DND-41 (cell line): ENCODE data around the gene ENTPD2.

ENCODE experiments used
- ATAC-seq: fragments of 200-7000 bp; cut with Tn5 transposase; 3 replicates; pipeline ENCODE4 v1.9.1; 2021; ENCODE audit warnings: low read depth; ENCODE audit not compliant: insufficient read depth
- DNase-seq: peaks from one replicate; pipeline ENCODE4 v3.0.0-alpha.2; 2020
- H2AFZ ChIP-seq: 2 replicates; pipeline ENCODE4 v1.6.0; 2012; ENCODE audit warnings: low read depth, low read length
- H3K27ac ChIP-seq: 2 replicates; pipeline ENCODE4 v1.5.1; 2012; ENCODE audit warnings: low read length, inconsistent platforms
- H3K27me3 ChIP-seq: fragments of 200-600 bp; sonication (generic); 2 replicates; pipeline ENCODE4 v1.6.0; 2012; ENCODE audit warnings: low read length, mild to moderate bottlenecking, inconsistent platforms; ENCODE audit not compliant: insufficient read depth, poor library complexity
- H3K36me3 ChIP-seq: 2 replicates; pipeline ENCODE4 v1.5.1; 2012; ENCODE audit warnings: low read length, inconsistent platforms; ENCODE audit not compliant: insufficient read depth
- H3K4me1 ChIP-seq: 2 replicates; pipeline ENCODE4 v1.5.1; 2012; ENCODE audit warnings: mild to moderate bottlenecking, low read length; ENCODE audit not compliant: insufficient read depth
- H3K4me2 ChIP-seq: 2 replicates; pipeline ENCODE4 v1.6.0; 2012; ENCODE audit warnings: mild to moderate bottlenecking, moderate library complexity, low read length, inconsistent platforms; ENCODE audit not compliant: insufficient read depth
- H3K4me3 ChIP-seq, 2 experiments: fragments of 200-600 bp in 1 of 2; shearing (Covaris generic) in 1 of 2; 2 replicates each; pipeline ENCODE4 v1.5.1; 2012 to 2016; ENCODE audit warnings: inconsistent platforms in 2 of 2, low read length in 2 of 2, mild to moderate bottlenecking in 2 of 2, low read depth in 1 of 2, moderate library complexity in 1 of 2
- H3K79me2 ChIP-seq: 2 replicates; pipeline ENCODE4 v1.6.0; 2012; ENCODE audit warnings: low read length, inconsistent platforms; ENCODE audit not compliant: insufficient read depth
- H3K9ac ChIP-seq: 2 replicates; pipeline ENCODE4 v1.6.0; 2012; ENCODE audit warnings: low read depth, mild to moderate bottlenecking, inconsistent platforms, low read length, moderate library complexity
- H3K9me3 ChIP-seq: 2 replicates; pipeline ENCODE4 v1.5.1; 2012; ENCODE audit warnings: low read length, moderate library complexity, mild to moderate bottlenecking, inconsistent platforms; ENCODE audit not compliant: insufficient read depth, severe bottlenecking
- H4K20me1 ChIP-seq: 2 replicates; pipeline ENCODE4 v1.6.0; 2012; ENCODE audit warnings: low read length; ENCODE audit not compliant: insufficient read depth
- CTCF ChIP-seq: IDR thresholded peaks from 2 replicates; pipeline ENCODE4 v1.5.1; 2012; ENCODE audit warnings: borderline replicate concordance, low read length, moderate library complexity, mild to moderate bottlenecking; ENCODE audit not compliant: poor library complexity, severe bottlenecking; ENCODE audit errors: extremely low read depth
- EZH2 ChIP-seq: IDR thresholded peaks from 3 replicates; pipeline ENCODE4 v1.6.1; 2012; ENCODE audit warnings: borderline replicate concordance, low read depth, mild to moderate bottlenecking, moderate library complexity, low read length, inconsistent platforms; ENCODE audit not compliant: severe bottlenecking

Gene ENTPD2

GRCh38 chr9:137097761-137098462, 44.1 kb upstream of the ENTPD2 start:
- no peak overlapping the region for H3K9ac ChIP-seq
- H3K4me1 ChIP-seq: peaks cover 20% of the 10 kb centered on the region
- H3K27me3 ChIP-seq: no peaks in the 10 kb centered on the region
- DNase-seq: no peak
- H3K27ac ChIP-seq: no peak overlapping the region
- no peak for ATAC-seq
- H4K20me1 ChIP-seq: peaks cover 3% of the 10 kb centered on the region; the same call in 1 of the 2 replicates
- H3K9me3 ChIP-seq: peaks cover 8% of the 10 kb centered on the region
- peaks cover 65% of the 10 kb centered on the region for H3K36me3 ChIP-seq
- TF ChIP-seq EZH2: no peak
- no peak overlapping the region for H3K4me3 ChIP-seq
- H3K4me2 ChIP-seq: no peak overlapping the region
- peaks cover 10% of the 10 kb centered on the region for H3K79me2 ChIP-seq
- no peak overlapping the region for H2AFZ ChIP-seq

- Histone ChIP-seq H3K9ac (no peak overlapping the region; the same call in 1 of the 2 replicates), H3K9me3 (peaks cover 2% of the 10 kb centered on the region), H4K20me1 (peaks cover 3% of the 10 kb centered on the region; the same call in 1 of the 2 replicates), H3K36me3 (peaks cover 62% of the 10 kb centered on the region), H2AFZ (no peak overlapping the region), H3K27me3 (no peaks in the 10 kb centered on the region), H3K4me3 (peak overlapping the region in 1 of 2 experiments; percentile 56; a peak in 1 of 4 replicates), H3K79me2 (peaks cover 10% of the 10 kb centered on the region), H3K4me2 (peak overlapping the region; percentile 77), H3K4me1 (peaks cover 20% of the 10 kb centered on the region), H3K27ac (peak overlapping the region; percentile 78; the same call in 1 of the 2 replicates)
- no peak for TF ChIP-seq EZH2
- no peak for TF ChIP-seq CTCF
- ATAC-seq (no peak), DNase-seq (no peak)
Measured at GRCh38 chr9:137096785-137097546, 43.1 kb upstream of the ENTPD2 start.

- Histone ChIP-seq H3K9ac (peak overlapping the region; percentile 52), H3K4me3 (peak overlapping the region in 1 of 2 experiments; percentile 56; a peak in 3 of 4 replicates), H4K20me1 (peaks cover 6% of the 10 kb centered on the region; the same call in 1 of the 2 replicates), H3K27ac (peak overlapping the region; percentile 78), H3K4me2 (peak overlapping the region; percentile 77), H3K27me3 (no peaks in the 10 kb centered on the region), H3K4me1 (peaks cover 20% of the 10 kb centered on the region), H3K79me2 (peaks cover 13% of the 10 kb centered on the region), H3K36me3 (peaks cover 59% of the 10 kb centered on the region), H3K9me3 (no peaks in the 10 kb centered on the region), H2AFZ (peak overlapping the region; percentile 70)
- DNase-seq (peak; percentile 89), ATAC-seq (peak; percentile 97)
- no peak for TF ChIP-seq EZH2
- TF ChIP-seq CTCF: peak; percentile 82
Measured at GRCh38 chr9:137095664-137096517, 42.0 kb upstream of the ENTPD2 start.
